AG04450 (cell line): ENCODE results near the gene CHTF18. TPM values are rescaled to one million over a fixed set of nuclear protein-coding genes. Genes with fewer than 3 reads are reported as not detected.
"Not testable (repeated sequence)": the region's sequence is repeated elsewhere in the genome, so short reads cannot be mapped to it uniquely, and the experiment has no call there.

ENCODE experiments used
- CTCF ChIA-PET: fragments of 300-600, 350-600 bp; formaldehyde crosslinking; extraction: SDS; loops from one replicate; lab custom pipeline; 2022; ENCODE audit warnings: antibody characterized with exemption, inconsistent platforms; lab: Charles Lee
- POLR2A ChIA-PET: fragments of 350-600 bp; formaldehyde crosslinking; extraction: SDS; loops from one replicate; lab custom pipeline; 2021; ENCODE audit warnings: antibody characterized with exemption, inconsistent platforms; lab: Yijun Ruan, JAX
- DNase-seq: peaks from one replicate; pipeline ENCODE4 v3.0.0-alpha.2; 2011; ENCODE audit warnings: low read depth, low spot score
- H3K27ac ChIP-seq: one replicate; pipeline ENCODE4 v1.5.1; 2012; ENCODE audit warnings: low read depth, low read length, control low read depth
- H3K27me3 ChIP-seq: one replicate; pipeline ENCODE4 v1.6.0; 2012; ENCODE audit warnings: low read length; ENCODE audit not compliant: control insufficient read depth, insufficient read depth
- H3K4me3 ChIP-seq: 2 replicates; pipeline ENCODE4 v1.5.1; 2011; ENCODE audit warnings: mild to moderate bottlenecking, low read depth, low read length, control low read depth
- H3K9me3 ChIP-seq: 2 replicates; pipeline ENCODE4 v1.5.1; 2012; ENCODE audit warnings: low read length; ENCODE audit not compliant: control insufficient read depth, insufficient read depth
- CTCF ChIP-seq: IDR thresholded peaks from 2 replicates; pipeline ENCODE4 v1.5.1; 2011; ENCODE audit warnings: low read depth, low read length, control low read depth, inconsistent platforms
- polyA plus RNA-seq: library from polyadenylated mRNA; depleted of rRNA; stranded (reverse); fragments of >200 nt; gene quantifications from 2 replicates; pipeline ENCODE4 v1.2.3, GENCODE V29; 2011

CHTF18 gene
- polyA plus RNA-seq, 1 experiment = 1.1 TPM

GRCh38 chr16:817001-817906 lies 28.8 kb downstream of the CHTF18 start:
- no peak for TF ChIP-seq CTCF
- DNase-seq = no peak
- no peak overlapping the region for H3K4me3 ChIP-seq
- ChIA-PET POLR2A (no interaction called here), CTCF (no interaction called here)
- H3K27ac ChIP-seq = no peak overlapping the region
- H3K9me3 ChIP-seq = peaks cover 9% of the 10 kb centered on the region; the same call in 1 of the 2 replicates
- H3K27me3 ChIP-seq = peaks cover 19% of the 10 kb centered on the region

GRCh38 chr16:818132-818531 lies 29.7 kb downstream of the CHTF18 start:
- Histone ChIP-seq H3K27ac (no peak overlapping the region), H3K9me3 (peaks cover 15% of the 10 kb centered on the region; the same call in 1 of the 2 replicates), H3K27me3 (peaks cover 18% of the 10 kb centered on the region), H3K4me3 (no peak overlapping the region)
- CTCF ChIA-PET = no interaction called here
- TF ChIP-seq CTCF = no peak
- DNase-seq = no peak
- POLR2A ChIA-PET = no interaction called here

GRCh38 chr16:818592-818991 lies 30.2 kb downstream of the CHTF18 start:
- Histone ChIP-seq H3K9me3 (peaks cover 19% of the 10 kb centered on the region), H3K4me3 (no peak overlapping the region), H3K27me3 (peaks cover 17% of the 10 kb centered on the region), H3K27ac (no peak overlapping the region)
- CTCF ChIA-PET = no interaction called here
- no peak for TF ChIP-seq CTCF
- POLR2A ChIA-PET = no interaction called here
- no peak for DNase-seq

GRCh38 chr16:819336-820043 lies 31.1 kb downstream of the CHTF18 start:
- DNase-seq = no peak
- Histone ChIP-seq H3K27ac (no peak overlapping the region), H3K27me3 (peaks cover 17% of the 10 kb centered on the region), H3K9me3 (peaks cover 25% of the 10 kb centered on the region), H3K4me3 (no peak overlapping the region)
- TF ChIP-seq CTCF = no peak
- CTCF ChIA-PET = no interaction called here
- POLR2A ChIA-PET = no interaction called here

GRCh38 chr16:820044-820408 lies 31.6 kb downstream of the CHTF18 start:
- Histone ChIP-seq H3K27me3 (peaks cover 17% of the 10 kb centered on the region), H3K9me3 (peaks cover 30% of the 10 kb centered on the region)
- DNase-seq, H3K4me3 ChIP-seq, H3K27ac ChIP-seq, POLR2A ChIA-PET, CTCF ChIA-PET: not testable (repeated sequence)
